Measurements from ENCODE around the gene ZGPAT.

- TF ChIP-seq POLR2A (IDR thresholded peaks at IDR 0.05; ENCODE audit: low read depth, low read length) (no peak), EZH2 (IDR thresholded peaks at IDR 0.05; ENCODE audit: borderline replicate concordance, low read depth, low read length, severe bottlenecking) (no peak), CTCF (IDR thresholded peaks at IDR 0.05; ENCODE audit: extremely low read depth in 1 of 2, insufficient read depth in 1 of 2, low read depth in 1 of 2, low read length in 2 of 2) (no peak), MAX (IDR thresholded peaks at IDR 0.05; ENCODE audit: insufficient read depth, insufficient read length) (no peak), POLR2AphosphoS5 (IDR thresholded peaks at IDR 0.05; ENCODE audit: insufficient read depth, low read depth, low read length) (no peak), MYC (IDR thresholded peaks at IDR 0.05; ENCODE audit: low read depth, low read length) (no peak), FOS (IDR thresholded peaks at IDR 0.05; ENCODE audit: borderline replicate concordance, insufficient read depth, low read length) (no peak)
Measured at GRCh38 chr20:63703471-63703975, 4.3 kb upstream of the ZGPAT start.
